Stimulated activated CD8-positive, alpha-beta memory T cell treated with anti-CD3 and anti-CD28 coated beads, Interleukin-7, amount 100 ng/mL, for 24 hours (primary cell): ENCODE measurements around the gene NPR1.

Experiments used
- DNase-seq: peaks from one replicate; pipeline ENCODE4 v3.0.0-alpha.2; 2020; ENCODE audit warnings: low read depth

The NPR1 gene

DNA sequence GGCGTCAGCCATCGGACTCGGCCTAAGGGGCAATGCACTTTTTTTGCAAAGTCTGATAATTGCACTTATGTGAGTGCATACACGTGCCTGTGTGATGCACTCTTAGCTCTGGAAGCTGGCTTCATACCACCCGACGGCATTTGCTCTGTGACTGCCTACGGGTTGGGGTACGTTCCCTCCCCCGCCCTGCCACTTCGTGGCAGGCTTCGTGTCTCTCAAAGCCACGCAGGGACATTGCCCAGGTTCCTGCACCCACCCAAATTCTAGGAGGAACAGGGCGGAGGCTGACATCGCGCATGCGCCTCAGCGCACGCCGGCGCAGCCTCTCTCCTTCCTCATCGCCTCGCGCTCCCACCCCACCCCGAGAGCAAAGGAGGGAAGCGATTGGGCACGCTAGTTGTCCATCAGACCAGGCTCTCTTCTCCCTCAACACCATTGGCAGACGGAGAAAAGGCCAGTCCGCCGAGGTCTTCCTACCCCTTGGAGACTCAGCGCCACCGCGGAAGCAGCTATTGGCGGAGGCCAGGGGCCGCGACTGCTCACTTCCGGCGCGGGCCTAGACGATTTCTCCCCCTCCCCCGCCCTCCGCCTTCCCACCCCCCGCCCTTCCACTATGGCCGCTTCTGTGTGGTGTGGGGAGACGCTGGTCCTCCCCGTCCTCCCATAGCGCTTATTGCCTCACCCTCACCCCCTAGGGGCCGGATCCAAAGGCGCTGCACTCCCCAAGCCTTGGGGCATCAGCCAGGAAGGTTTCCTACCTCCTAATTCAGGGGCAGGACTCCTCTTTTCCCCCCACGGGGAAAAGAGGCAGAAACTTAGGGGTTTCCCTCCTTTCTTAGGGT lies 49.2 kb downstream of the NPR1 start, which contains the start of gene INTS3:
Gene INTS3, plus strand, starts transcription at position 588 of the 842 bp plus-strand sequence. CDS start 585 bp downstream, outside the sequence.
- peak; percentile 96 for DNase-seq

DNA sequence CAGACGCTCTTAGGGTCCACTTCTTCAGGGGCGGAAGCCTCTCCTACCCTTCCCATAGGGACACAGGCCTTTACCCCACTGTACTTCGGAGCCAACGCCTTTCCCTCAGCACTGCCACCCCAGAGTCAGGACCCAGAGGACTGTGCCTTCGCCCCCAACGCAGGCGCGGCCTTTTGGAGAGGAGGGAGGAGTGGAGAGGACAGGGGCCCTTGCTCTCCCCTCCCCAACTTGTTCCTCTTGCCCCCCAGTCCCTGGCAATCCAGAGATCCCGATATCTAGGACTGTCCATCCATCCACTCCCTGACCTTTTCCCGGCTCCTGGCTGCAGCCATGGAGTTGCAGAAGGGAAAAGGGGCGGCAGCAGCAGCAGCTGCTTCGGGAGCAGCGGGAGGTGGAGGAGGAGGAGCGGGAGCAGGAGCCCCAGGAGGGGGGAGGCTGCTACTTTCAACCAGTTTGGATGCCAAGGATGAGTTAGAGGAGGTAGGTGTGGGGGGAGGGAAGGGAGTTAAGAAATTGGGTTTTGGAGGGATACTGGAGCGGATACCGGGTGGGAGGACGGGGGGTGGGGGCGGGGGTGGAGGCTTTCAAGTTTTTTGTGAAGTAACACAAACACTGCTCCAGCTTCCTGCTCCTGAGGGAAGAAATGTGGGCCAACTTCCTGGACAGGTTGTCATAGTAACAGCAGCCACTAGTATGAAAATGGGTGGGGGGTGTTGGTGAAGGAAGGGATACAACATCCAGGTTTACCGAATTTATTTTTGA lies 50.0 kb downstream of the NPR1 start:
- peak; percentile 4 for DNase-seq

DNA sequence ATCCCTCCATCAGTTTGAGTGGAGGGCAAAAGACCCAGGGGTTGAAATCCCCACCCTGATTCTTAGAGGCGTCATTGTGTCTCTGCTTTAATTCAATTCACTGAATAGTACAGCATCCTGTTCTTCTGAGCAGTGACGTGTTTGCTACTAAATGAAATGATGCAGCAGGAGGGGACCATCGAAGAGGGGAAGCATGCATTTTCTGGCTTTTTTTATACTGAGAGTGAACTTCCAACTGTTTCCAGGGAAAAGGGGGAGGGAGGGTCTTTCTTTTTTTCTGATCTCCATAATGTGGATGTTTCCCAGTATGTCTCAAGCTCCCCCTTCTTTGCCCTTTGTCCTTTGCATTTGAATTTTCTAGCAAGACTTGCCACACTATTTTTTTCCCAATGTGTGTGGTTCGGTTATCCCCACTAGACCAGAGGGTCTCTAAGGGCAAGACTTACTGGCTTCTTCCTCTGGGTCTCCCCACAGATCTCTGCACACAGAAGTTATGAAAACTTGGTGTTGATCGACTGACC lies 52.0 kb downstream of the NPR1 start:
- no peak for DNase-seq

DNA sequence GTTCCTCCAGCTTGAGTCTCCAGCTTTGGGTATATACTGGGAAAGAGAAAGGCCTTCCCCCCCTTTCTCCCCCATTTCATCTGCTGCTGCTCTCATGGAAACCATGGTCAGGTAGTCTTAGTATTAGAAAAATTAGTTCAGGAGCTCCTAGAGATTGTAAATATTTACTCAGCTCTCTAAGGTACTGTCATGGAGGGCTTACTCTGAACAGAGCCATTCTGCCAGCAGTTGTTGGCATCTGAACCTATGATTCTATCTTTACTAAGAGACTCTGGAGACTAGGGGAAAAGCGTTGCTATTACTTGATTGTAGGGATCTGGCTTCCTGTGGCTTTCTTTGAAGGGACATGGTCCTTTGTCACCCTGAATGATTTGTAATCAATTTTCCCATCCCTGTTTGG lies 55.5 kb downstream of the NPR1 start:
- no peak for DNase-seq

DNA sequence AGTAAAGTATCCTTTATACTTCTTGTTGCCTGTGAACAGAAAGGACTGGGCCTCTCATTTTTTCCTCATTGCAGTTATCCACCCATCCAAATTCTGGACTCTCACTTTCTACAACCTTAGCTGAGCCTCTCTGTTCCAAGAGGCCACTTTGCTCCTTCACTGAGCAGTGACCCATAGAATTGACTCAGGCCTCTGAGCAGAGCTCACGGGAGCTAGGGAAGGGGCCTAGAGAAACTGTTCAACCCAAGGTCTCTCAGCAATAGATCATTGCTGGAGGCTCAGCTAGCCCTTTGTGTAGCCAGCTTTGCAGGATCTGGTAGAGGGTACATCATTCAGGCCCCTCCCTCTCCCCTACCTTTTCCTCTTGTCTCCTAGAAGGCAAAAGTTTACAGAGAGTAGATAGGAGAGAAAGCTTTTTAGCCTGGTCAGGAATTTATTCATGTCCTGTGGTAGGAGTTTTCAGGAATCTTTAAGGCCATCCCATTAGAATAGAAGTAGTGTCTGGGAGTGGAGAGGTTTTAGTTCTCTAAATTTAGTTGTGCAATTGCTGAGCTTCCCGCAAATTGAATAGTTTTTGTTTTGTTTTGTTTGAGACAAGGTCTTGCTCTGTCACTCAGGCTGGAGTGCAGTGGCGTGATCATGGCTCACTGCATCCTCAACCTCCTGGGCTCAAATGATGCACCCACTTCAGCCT lies 56.1 kb downstream of the NPR1 start:
- DNase-seq, result no peak

DNA sequence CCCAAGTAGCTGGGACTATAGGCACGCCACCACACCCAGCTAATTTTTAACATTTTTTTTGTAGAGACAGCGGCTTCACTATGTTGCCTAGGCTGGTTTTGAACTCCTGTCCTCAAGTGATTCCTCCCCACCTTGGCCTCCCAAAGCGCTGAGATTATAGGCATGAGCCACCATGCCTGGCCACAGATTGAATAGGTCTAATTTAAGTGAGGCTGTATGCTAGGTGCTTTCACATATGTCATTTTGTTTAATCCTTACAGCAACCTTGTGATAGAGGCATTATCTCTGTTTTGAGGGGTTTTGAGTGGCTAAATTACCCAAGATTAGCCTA lies 56.6 kb downstream of the NPR1 start:
- no peak for DNase-seq

DNA sequence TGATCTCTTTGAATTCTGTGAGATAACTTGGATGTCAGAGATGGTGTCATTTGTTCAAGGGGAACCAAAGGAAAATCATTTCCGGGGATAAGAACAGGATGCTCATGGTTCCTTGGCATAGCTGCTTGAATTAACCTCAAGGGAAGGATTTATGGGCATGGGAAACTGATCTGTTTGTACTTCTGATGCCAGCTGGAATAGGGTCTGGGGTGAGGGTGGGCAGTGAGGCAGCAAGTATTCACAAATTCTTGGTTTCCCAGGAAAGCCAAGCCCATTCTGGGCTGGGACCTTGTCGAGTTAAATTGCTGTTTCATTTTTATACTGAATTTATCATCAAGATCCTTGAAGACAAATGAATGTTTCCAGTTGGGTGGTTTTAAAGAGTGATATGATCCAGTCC lies 63.5 kb downstream of the NPR1 start:
- DNase-seq, result no peak

DNA sequence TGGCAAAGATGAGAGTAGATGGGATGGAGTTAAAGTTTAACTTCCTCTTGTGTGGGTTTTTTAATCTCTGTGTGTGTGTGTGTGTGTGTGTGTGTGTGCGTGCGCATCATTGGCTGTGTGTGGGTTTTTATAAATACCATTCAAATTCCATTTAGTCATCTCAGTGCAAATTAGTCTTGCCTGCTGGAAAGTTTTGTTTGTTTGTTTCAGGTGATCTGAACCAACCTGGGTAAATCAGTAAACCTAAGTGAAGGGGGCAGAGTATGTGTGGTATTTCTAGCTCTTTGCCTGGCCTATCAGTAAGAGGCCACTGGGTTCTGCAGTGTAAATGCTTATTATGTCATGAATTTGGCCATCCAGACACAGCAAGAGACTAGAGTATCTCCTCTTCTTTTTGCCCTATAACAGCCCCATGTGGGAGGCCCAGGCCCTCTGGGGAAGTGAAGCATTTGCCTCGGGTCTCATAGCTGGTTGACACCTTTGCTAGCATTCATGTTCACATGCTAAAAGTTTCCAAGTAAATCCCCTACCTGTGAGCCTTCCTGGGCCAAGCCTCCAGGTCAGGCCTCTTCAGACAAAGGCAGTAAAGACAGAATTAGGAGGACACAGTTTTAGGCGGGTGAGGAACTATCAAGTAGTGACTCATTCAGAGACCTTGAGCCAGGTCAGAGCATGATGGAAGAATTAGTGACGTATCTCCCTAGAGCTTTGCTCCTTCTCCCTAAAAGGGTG lies 64.1 kb downstream of the NPR1 start:
- no peak for DNase-seq
